Thyroid gland (tissue), 4 donors: ENCODE results near the gene CALCOCO2. TPM values are rescaled to one million over a fixed set of nuclear protein-coding genes. Genes with fewer than 3 reads are reported as not detected.

Experiments used
- DNase-seq, 2 donors: peaks; one replicate each; pipeline ENCODE4 v3.0.0-alpha.2; 2019
- H3K27ac ChIP-seq, 3 donors: fragments of 200-600 bp; sonication (generic); 1 replicate in 2 of 3; 2 replicates in 1 of 3; pipeline ENCODE4 v1.5.1; 2016 to 2019; ENCODE audit warnings: mild to moderate bottlenecking in 1 of 3, moderate library complexity in 1 of 3
- H3K27me3 ChIP-seq: fragments of 200-600 bp; sonication (generic); one replicate; pipeline ENCODE4 v1.5.1; 2019
- H3K36me3 ChIP-seq, 2 donors: fragments of 200-600 bp; sonication (generic); one replicate each; pipeline ENCODE4 v1.5.1; 2016 to 2019
- H3K4me1 ChIP-seq, 2 donors: fragments of 200-600 bp; sonication (generic); one replicate each; pipeline ENCODE4 v1.5.1; 2017 to 2019
- H3K4me3 ChIP-seq, 3 donors: fragments of 200-600 bp; sonication (generic); replicated peaks in 1 of 3; 1 replicate in 2 of 3; 2 replicates in 1 of 3; pipeline ENCODE4 v1.5.1; 2016; ENCODE audit warnings: mild to moderate bottlenecking in 1 of 3
- H3K9me3 ChIP-seq: fragments of 200-600 bp; sonication (generic); one replicate; pipeline ENCODE4 v1.5.1; 2017
- POLR2A ChIP-seq, 2 donors: fragments of 450-650 bp; IDR thresholded peaks; one replicate each; pipeline ENCODE4 v1.6.1; 2017; ENCODE audit warnings: antibody characterized with exemption in 2 of 2, mild to moderate bottlenecking in 2 of 2, moderate library complexity in 1 of 2
- WGBS, 2 donors: methylation state at CpG; one replicate each; pipeline ENCODE4 v1.1.5; 2017; 5-methylcytosine and 5-hydroxymethylcytosine counted together
- intact Hi-C: fragments of 100-400 bp; cut with DNase I; formaldehyde crosslinking; loops from one replicate; pipeline ENCODE4 v1.15.1; 2023
- total RNA-seq, 4 donors: library from RNA; depleted of rRNA; stranded (reverse); fragments of >200 nt; gene quantifications; one replicate each; pipeline ENCODE4 v1.2.3, GENCODE V29; 2016
- TF ChIP-seq, protein P1 (sequence below), 6 experiments: fragments of 200-600 bp in 3 of 6; fragments of 450-650 bp in 3 of 6; sonication (generic) in 3 of 6; IDR thresholded peaks; one replicate each; pipeline ENCODE4 v1.5.1; 2016 to 2019; ENCODE audit warnings: antibody characterized with exemption in 6 of 6, mild to moderate bottlenecking in 2 of 6, inconsistent platforms in 1 of 6, moderate library complexity in 1 of 6

Gene CALCOCO2
- total RNA-seq, 4 donors from 2014 or later: 111 to 163 (median 139) TPM

DNA sequence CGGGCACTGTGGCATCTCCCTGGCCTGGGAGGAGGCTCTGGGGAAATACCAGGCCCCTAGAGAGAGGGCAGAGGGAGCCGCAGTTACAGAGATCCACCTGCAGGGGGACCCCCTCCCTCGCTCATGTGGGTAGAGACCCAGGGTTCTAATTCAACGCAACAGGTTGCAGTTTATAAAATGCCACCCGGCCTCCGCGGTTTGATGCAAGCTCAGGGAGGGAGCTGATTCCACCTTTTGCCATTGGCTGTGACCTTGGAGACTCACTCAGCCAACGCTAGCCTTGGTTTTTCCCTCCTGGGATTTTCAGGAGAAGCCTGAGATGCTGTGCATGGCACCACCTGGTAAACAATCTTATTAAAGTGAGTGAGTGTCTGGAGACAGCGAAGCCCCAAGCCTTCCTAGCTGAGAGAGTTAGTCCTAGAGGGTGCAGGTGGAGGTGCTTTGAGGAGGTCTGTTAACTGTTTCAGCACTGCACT lies 25.9 kb upstream of the CALCOCO2 start:
- DNase-seq: peak; percentile 46 to 50
- H3K4me1 ChIP-seq: peaks cover 9 to 13% of the 10 kb centered on the region in 2 donors
- no peak overlapping the region for H3K27ac ChIP-seq
- 5 to 7% methylated on average over 8 to 9 of the region's 9 CpGs for WGBS, 2 donors
- H3K4me3 ChIP-seq: no peak overlapping the region
- H3K9me3 ChIP-seq: no peaks in the 10 kb centered on the region
- no peaks in the 10 kb centered on the region for H3K36me3 ChIP-seq
- TF ChIP-seq, protein P1, sequence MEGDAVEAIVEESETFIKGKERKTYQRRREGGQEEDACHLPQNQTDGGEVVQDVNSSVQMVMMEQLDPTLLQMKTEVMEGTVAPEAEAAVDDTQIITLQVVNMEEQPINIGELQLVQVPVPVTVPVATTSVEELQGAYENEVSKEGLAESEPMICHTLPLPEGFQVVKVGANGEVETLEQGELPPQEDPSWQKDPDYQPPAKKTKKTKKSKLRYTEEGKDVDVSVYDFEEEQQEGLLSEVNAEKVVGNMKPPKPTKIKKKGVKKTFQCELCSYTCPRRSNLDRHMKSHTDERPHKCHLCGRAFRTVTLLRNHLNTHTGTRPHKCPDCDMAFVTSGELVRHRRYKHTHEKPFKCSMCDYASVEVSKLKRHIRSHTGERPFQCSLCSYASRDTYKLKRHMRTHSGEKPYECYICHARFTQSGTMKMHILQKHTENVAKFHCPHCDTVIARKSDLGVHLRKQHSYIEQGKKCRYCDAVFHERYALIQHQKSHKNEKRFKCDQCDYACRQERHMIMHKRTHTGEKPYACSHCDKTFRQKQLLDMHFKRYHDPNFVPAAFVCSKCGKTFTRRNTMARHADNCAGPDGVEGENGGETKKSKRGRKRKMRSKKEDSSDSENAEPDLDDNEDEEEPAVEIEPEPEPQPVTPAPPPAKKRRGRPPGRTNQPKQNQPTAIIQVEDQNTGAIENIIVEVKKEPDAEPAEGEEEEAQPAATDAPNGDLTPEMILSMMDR (IDR thresholded peaks at IDR 0.05): peak; percentile 69 to 90 (median 80)
- TF ChIP-seq POLR2A (IDR thresholded peaks at IDR 0.05): no peak
- intact Hi-C loops: loop anchor here (5.0 kb wide), 1 partner anchor 77 kb away; no protein-coding TSS in a partner anchor
- no peaks in the 10 kb centered on the region for H3K27me3 ChIP-seq

DNA sequence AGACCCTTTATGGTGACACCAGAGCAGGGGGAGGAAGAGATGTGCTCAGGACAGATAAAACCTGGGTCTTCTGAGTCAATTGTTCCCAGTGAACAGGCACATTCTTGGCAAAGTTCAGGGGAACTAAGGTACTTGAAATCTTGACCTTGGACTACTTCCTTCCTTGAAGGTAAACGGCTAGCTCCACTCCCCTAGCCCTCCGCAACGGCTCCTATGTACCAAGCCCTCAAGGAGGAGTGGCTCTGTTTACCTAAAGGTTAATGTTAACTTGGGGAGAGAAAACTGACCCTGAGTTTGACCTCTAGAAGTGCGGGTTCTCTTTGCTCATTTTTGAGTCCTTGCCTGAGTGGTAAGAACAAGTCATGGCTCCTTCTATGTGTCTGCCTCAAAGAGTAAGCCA lies 21.7 kb upstream of the CALCOCO2 start:
- intact Hi-C loops: loop anchor here (5.0 kb wide), 1 partner anchor 73 kb away; no protein-coding TSS in a partner anchor
- Histone ChIP-seq H3K9me3 (no peaks in the 10 kb centered on the region), H3K36me3 (no peaks in the 10 kb centered on the region), H3K4me1 (no peaks in the 10 kb centered on the region), H3K27me3 (no peaks in the 10 kb centered on the region), H3K27ac (no peak overlapping the region), H3K4me3 (no peak overlapping the region)
- no peak for DNase-seq
- TF ChIP-seq POLR2A (IDR thresholded peaks at IDR 0.05): no peak
- TF ChIP-seq, protein P1 (IDR thresholded peaks at IDR 0.05): no peak
- WGBS, 2 donors: 41 to 42% methylated on average over 4 of the region's 4 CpGs

- no peak for DNase-seq
- H3K36me3 ChIP-seq: no peaks in the 10 kb centered on the region
- no peaks in the 10 kb centered on the region for H3K27me3 ChIP-seq
- TF ChIP-seq POLR2A (IDR thresholded peaks at IDR 0.05): no peak
- TF ChIP-seq, protein P1 (IDR thresholded peaks at IDR 0.05): no peak
- no peaks in the 10 kb centered on the region for H3K9me3 ChIP-seq
- H3K4me3 ChIP-seq: no peak overlapping the region
- H3K4me1 ChIP-seq: peaks cover 0 to 5% of the 10 kb centered on the region in 2 donors
- 87 to 92% methylated on average over 3 of the region's 3 CpGs for WGBS, 2 donors
- H3K27ac ChIP-seq: no peak overlapping the region
- intact Hi-C loops: loop anchor here (5.0 kb wide), 1 partner anchor 225 kb away; no protein-coding TSS in a partner anchor
These were observed 18.8 kb upstream of the CALCOCO2 start for GRCh38 chr17:48812001-48812400.

DNA sequence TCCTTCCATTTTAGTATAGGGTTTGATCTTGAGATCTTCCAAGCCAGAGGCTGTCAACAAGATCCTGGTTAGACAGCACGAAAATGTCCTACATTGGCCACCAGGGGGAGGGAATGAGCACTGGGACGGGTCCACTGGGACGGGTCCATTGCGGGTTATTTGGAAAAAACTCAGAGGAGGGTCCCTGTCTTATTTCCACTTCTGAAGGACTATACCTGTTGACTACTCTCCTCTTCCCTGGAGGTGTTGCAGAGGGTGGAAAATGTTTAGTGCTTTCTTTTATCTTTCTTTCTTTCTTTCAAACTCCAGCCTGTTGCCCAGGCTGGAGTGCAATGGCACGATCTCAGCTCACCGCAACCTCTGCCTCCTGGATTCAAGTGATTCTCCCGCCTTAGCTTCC lies 16.3 kb upstream of the CALCOCO2 start:
- WGBS, 2 donors: 3 to 18% methylated on average over 7 of the region's 7 CpGs
- no peak for TF ChIP-seq POLR2A (IDR thresholded peaks at IDR 0.05)
- TF ChIP-seq, protein P1 (IDR thresholded peaks at IDR 0.05): peak; percentile 37 to 79 (median 58)
- no peaks in the 10 kb centered on the region for H3K36me3 ChIP-seq
- DNase-seq: peak; percentile 52
- no peaks in the 10 kb centered on the region for H3K27me3 ChIP-seq
- H3K9me3 ChIP-seq: no peaks in the 10 kb centered on the region
- H3K27ac ChIP-seq: no peak overlapping the region
- no peak overlapping the region for H3K4me3 ChIP-seq
- peaks cover 0 to 12% of the 10 kb centered on the region in 2 donors for H3K4me1 ChIP-seq
- intact Hi-C loops: loop anchor here (5.0 kb wide), 1 partner anchor 223 kb away; no protein-coding TSS in a partner anchor

DNA sequence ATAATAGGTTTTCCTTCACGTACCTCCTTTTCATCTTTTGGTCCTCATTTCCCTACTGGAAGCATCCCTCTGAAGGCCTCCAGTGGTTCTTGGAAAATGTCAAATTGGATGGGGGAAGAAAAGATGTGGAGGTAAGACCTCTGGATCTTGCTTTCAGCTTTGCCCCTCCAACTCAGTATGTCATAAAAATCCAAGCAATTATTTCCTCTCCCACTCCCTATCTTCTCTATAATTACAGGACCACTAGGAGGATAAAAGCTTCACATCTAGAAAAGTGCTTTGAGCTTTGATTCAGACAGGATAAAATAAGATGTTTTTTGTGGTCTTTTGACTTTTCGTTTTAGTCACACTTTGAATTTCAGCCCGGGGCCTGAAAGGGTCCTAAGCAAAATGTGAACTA lies 15.5 kb upstream of the CALCOCO2 start:
- H3K9me3 ChIP-seq: no peaks in the 10 kb centered on the region
- H3K27me3 ChIP-seq: no peaks in the 10 kb centered on the region
- WGBS, 2 donors: 76 to 80% methylated on average over 3 of the region's 3 CpGs
- intact Hi-C loops: no loop called here
- H3K4me1 ChIP-seq: peaks cover 0 to 12% of the 10 kb centered on the region in 2 donors
- no peak for TF ChIP-seq POLR2A (IDR thresholded peaks at IDR 0.05)
- TF ChIP-seq, protein P1 (IDR thresholded peaks at IDR 0.05): no peak
- no peaks in the 10 kb centered on the region for H3K36me3 ChIP-seq
- no peak overlapping the region for H3K4me3 ChIP-seq
- no peak for DNase-seq
- H3K27ac ChIP-seq: no peak overlapping the region
